Chondrocyte (in vitro differentiated cells): ENCODE results near the gene NPTX2. TPM values are rescaled to one million over a fixed set of nuclear protein-coding genes. Genes with fewer than 3 reads are reported as not detected.

Experiments used
- DNase-seq: peaks from one replicate; pipeline ENCODE4 v3.0.0; 2021; ENCODE audit warnings: mixed read lengths, low spot score
- H3K27ac Mint-ChIP-seq: one replicate; pipeline ENCODE4 v1.8.0; 2021; ENCODE audit warnings: mild to moderate bottlenecking, moderate library complexity, mixed read lengths; ENCODE audit not compliant: unreplicated experiment
- H3K27me3 Mint-ChIP-seq: 2 replicates; pipeline ENCODE4 v1.8.0; 2021; ENCODE audit warnings: low read depth, mixed read lengths
- H3K36me3 Mint-ChIP-seq: 2 replicates; pipeline ENCODE4 v1.8.0; 2021; ENCODE audit warnings: low read depth, mixed read lengths
- H3K4me1 Mint-ChIP-seq: 2 replicates; pipeline ENCODE4 v1.8.0; 2021; ENCODE audit warnings: low read depth, mild to moderate bottlenecking, mixed read lengths
- H3K4me3 Mint-ChIP-seq: one replicate; pipeline ENCODE4 v1.8.0; 2021; ENCODE audit warnings: mild to moderate bottlenecking, moderate library complexity, mixed read lengths; ENCODE audit not compliant: unreplicated experiment
- H3K9me3 Mint-ChIP-seq: 2 replicates; pipeline ENCODE4 v1.8.0; 2021; ENCODE audit warnings: low read depth, mixed read lengths
- total RNA-seq: library from RNA; stranded (reverse); gene quantifications from 3 replicates; pipeline ENCODE4 v1.2.1, GENCODE V29; 2021
- TF ChIP-seq, protein P1 (sequence below): fragments of 200-600 bp; sonication (generic); IDR thresholded peaks from 2 replicates; pipeline ENCODE4 v1.5.0; 2021; ENCODE audit warnings: antibody characterized with exemption, mild to moderate bottlenecking, moderate library complexity

NPTX2 gene
- total RNA-seq, 1 donor from 2014 or later = 5.5 TPM

DNA sequence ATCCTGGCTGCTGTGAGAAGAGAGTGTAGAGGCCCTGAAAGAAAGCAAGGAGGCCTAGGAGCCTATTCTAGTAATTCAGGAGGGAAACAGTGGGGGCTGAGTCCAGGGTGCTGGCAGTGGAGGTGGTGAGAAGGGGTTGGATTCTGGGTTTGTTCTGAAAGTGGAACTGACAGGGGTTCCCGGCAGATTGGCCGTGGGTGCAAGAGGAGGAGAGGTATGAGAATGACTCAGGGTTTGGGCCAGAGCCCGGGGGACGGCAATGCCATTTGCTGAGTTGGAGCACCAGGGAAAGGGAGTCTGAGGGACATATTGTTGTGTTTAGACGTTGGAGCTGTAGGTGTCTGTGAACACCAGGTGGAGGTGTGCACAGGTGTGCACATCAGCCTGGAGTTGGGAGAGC lies 38.5 kb downstream of the NPTX2 start:
- H3K4me1 Mint-ChIP-seq = no peaks in the 10 kb centered on the region
- H3K36me3 Mint-ChIP-seq = no peaks in the 10 kb centered on the region
- H3K27me3 Mint-ChIP-seq = peaks cover 10% of the 10 kb centered on the region
- no peak for DNase-seq
- TF ChIP-seq, protein P1, sequence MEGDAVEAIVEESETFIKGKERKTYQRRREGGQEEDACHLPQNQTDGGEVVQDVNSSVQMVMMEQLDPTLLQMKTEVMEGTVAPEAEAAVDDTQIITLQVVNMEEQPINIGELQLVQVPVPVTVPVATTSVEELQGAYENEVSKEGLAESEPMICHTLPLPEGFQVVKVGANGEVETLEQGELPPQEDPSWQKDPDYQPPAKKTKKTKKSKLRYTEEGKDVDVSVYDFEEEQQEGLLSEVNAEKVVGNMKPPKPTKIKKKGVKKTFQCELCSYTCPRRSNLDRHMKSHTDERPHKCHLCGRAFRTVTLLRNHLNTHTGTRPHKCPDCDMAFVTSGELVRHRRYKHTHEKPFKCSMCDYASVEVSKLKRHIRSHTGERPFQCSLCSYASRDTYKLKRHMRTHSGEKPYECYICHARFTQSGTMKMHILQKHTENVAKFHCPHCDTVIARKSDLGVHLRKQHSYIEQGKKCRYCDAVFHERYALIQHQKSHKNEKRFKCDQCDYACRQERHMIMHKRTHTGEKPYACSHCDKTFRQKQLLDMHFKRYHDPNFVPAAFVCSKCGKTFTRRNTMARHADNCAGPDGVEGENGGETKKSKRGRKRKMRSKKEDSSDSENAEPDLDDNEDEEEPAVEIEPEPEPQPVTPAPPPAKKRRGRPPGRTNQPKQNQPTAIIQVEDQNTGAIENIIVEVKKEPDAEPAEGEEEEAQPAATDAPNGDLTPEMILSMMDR = no peak
- no peaks in the 10 kb centered on the region for H3K9me3 Mint-ChIP-seq
- H3K27ac Mint-ChIP-seq = no peak overlapping the region
- H3K4me3 Mint-ChIP-seq = no peak overlapping the region

- Mint-ChIP-seq H3K4me1 (no peaks in the 10 kb centered on the region), H3K27ac (no peak overlapping the region), H3K4me3 (no peak overlapping the region), H3K36me3 (no peaks in the 10 kb centered on the region), H3K9me3 (no peaks in the 10 kb centered on the region), H3K27me3 (peaks cover 10% of the 10 kb centered on the region)
- TF ChIP-seq, protein P1 = no peak
- DNase-seq = no peak
Observed at GRCh38 chr7:98656899-98657298, 39.8 kb downstream of the NPTX2 start.

DNA sequence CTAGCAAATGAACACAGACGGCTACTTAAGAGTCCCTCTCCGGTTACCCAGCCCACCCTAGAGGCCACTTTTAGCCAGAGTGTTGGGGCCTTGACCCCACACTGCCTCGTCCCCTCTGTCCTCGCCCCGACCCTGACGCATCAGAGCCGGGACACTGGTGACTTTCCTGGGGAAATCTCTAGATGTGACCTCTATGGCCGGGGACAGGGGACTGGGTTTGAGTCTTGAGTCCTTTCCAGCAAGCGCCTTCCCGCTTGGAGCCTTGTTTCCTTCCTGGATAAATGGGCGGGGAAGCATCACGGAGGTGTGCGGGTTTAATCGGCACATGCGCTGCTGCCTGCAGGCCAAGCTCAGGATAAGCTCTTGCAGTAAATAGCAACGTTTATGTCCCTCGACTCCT lies 40.7 kb downstream of the NPTX2 start:
- Mint-ChIP-seq H3K36me3 (no peaks in the 10 kb centered on the region), H3K27me3 (peaks cover 11% of the 10 kb centered on the region), H3K9me3 (no peaks in the 10 kb centered on the region), H3K27ac (no peak overlapping the region), H3K4me3 (no peak overlapping the region), H3K4me1 (no peaks in the 10 kb centered on the region)
- TF ChIP-seq, protein P1 = no peak
- no peak for DNase-seq

GRCh38 chr7:98659756-98660155 lies 42.7 kb downstream of the NPTX2 start:
- no peaks in the 10 kb centered on the region for H3K36me3 Mint-ChIP-seq
- no peak overlapping the region for H3K27ac Mint-ChIP-seq
- no peaks in the 10 kb centered on the region for H3K4me1 Mint-ChIP-seq
- TF ChIP-seq, protein P1 = no peak
- peaks cover 6% of the 10 kb centered on the region for H3K9me3 Mint-ChIP-seq
- H3K4me3 Mint-ChIP-seq = no peak overlapping the region
- DNase-seq = no peak
- H3K27me3 Mint-ChIP-seq = peaks cover 9% of the 10 kb centered on the region

DNA sequence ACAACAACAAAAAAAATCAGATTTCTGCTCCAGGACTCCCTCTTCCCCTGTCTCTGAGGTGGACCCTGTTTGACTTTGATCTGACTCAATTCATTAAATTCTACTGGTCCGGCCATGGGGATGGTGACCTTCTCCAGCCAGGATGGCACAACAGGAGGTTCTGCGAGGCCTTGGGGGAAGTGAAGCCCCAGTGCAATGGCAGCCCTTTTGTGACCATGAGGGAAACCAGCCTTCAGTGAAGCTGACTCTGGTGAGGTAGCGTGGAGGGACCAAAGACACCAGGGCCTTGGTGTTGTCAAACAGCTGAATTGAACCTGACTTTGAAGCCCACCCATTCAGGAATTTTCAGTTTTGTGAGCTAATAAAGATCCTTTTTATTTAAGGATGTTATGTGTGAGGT lies 44.5 kb downstream of the NPTX2 start:
- Mint-ChIP-seq H3K4me3 (no peak overlapping the region), H3K9me3 (peaks cover 6% of the 10 kb centered on the region), H3K4me1 (no peaks in the 10 kb centered on the region), H3K27ac (no peak overlapping the region), H3K27me3 (peaks cover 9% of the 10 kb centered on the region), H3K36me3 (no peaks in the 10 kb centered on the region)
- TF ChIP-seq, protein P1 = no peak
- DNase-seq = no peak
